VCaP (cell line): ENCODE data around the gene XPO6.

Source experiments
- H3K27ac ChIP-seq: fragments of 450-650 bp; 2 replicates; pipeline ENCODE4 v1.5.1; 2017
- CTCF ChIP-seq: fragments of 450-650 bp; conservative IDR thresholded peaks from 2 replicates; pipeline ENCODE4 v1.5.1; 2017; ENCODE audit warnings: mild to moderate bottlenecking, moderate library complexity

The XPO6 gene

DNA sequence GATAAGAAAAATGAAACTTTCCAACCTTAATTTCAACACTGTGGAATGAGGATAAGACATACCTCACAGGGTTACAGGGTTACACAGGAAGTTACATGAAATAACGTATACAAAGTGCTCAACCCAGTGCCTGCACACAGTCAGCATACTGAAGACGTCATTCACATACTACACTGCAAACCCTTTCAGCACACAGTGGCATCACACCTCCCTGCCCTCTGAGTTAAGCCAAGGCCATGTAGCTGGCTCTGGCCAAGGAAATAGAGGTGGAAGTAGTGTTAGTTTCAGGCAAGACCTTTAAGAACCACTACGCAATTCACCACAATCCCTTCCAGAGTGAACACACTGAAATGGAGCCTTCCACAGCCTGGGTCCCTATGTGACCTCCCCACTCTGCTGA is 101.7 kb downstream of the XPO6 start:
- no peak for TF ChIP-seq CTCF
- H3K27ac ChIP-seq = no peak overlapping the region

- TF ChIP-seq CTCF = no peak
- no peak overlapping the region for H3K27ac ChIP-seq
Observed at GRCh38 chr16:28108590-28109247, 103.0 kb downstream of the XPO6 start.

DNA sequence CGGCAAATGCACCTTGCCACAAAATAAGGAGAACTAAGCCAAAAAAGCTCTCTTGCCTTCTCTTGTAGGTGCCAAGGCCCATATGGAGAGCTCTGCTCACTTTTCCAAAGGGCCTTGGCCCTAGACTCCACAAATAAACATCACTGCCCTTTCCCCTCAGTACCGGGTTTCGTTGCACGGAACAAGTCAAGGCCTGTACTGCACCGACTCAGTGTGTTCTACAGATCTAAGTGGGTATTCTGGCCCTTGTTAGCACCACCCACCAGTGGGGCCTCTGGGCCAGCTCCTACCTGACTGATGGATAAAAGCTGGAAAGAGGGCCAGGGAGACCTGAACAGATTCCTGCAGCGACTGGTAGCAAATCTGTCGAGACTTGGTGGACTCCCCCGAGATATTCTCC is 104.5 kb downstream of the XPO6 start:
- TF ChIP-seq CTCF = no peak
- H3K27ac ChIP-seq = no peak overlapping the region

DNA sequence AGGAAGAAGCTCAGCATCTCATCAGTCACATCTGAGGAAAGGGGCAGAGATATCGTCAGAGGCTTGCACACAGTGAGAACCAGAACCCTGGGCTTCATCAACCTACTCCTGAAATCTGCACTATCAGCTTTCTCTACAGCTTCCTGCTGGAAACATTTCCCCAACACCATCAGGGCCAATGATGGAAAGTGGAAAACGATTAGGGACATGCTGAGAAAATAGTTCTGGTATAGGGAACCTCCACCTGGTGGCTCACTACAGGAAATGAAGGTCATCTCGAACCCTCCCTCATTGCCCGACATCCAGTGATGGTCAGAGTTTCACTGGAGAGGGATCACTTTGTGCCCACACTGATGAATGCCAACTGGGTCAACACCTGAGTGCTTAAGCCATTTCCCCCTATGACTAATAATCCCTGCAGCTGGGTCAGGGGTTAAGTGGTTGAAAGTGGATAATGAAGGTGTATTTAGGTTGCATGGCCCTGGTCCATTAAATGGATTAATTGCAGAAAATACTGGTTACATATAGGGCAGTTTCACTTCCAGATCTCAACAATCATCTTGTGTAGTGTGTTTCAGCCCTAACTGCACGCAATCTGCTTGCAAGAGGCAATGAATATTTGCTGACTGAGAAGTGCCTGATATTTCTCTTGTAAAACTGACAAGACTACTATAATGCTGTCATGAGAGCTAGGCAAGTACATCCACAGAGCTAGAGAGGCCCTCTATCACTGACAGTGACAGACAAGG is 105.1 kb downstream of the XPO6 start:
- H3K27ac ChIP-seq = no peak overlapping the region
- TF ChIP-seq CTCF = no peak

GRCh38 chr16:28105954-28106353 is 105.8 kb downstream of the XPO6 start:
- no peak for TF ChIP-seq CTCF
- no peak overlapping the region for H3K27ac ChIP-seq

- TF ChIP-seq CTCF = no peak
- no peak overlapping the region for H3K27ac ChIP-seq
Observed at GRCh38 chr16:28105297-28105696, 106.5 kb downstream of the XPO6 start.

DNA sequence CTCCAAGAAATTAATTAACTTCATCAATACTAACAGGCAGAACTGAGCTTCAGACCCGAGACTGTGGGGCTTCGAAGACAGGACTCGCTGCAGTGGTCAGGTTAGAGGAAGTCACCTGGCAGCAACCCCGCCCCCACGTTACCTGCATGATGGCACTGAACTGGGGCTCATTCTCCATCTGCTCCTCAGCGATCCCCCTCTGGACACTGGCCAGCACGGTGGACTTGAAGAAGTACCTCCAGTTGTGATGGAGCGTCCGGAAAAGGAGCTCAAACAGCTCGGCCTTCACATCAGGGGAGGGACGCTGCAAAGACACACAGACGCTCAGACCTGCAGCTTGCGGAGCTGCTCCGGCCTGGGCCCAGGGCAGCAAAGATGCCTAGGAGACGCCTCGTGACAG is 107.4 kb downstream of the XPO6 start:
- no peak for TF ChIP-seq CTCF

More for the DNA sequence above, 107.4 kb downstream of the XPO6 start:
- H3K27ac ChIP-seq = no peak overlapping the region
